Hepatocyte (in vitro differentiated cells): ENCODE measurements around the gene PCK1. TPM values are rescaled to one million over a fixed set of nuclear protein-coding genes. Genes with fewer than 3 reads are reported as not detected.

Experiments used
- DNase-seq: peaks from one replicate; pipeline ENCODE4 v3.0.0-alpha.2; 2016; ENCODE audit warnings: low spot score
- H2AFZ ChIP-seq: fragments of 200-600 bp; sonication (generic); 2 replicates; pipeline ENCODE4 v1.6.0; 2016; ENCODE audit warnings: antibody characterized with exemption, mild to moderate bottlenecking
- H3K27ac ChIP-seq: fragments of 200-600 bp; sonication (generic); 2 replicates; pipeline ENCODE4 v1.5.1; 2016; ENCODE audit warnings: mild to moderate bottlenecking
- H3K27me3 ChIP-seq: fragments of 200-600 bp; sonication (generic); 2 replicates; pipeline ENCODE4 v1.6.1; 2016
- H3K36me3 ChIP-seq: fragments of 200-600 bp; sonication (generic); replicated peaks from 2 replicates; pipeline ENCODE4 v1.5.1; 2016; ENCODE audit warnings: low read depth; ENCODE audit not compliant: insufficient read depth
- H3K4me1 ChIP-seq: fragments of 200-600 bp; sonication (generic); 2 replicates; pipeline ENCODE4 v1.5.1; 2016; ENCODE audit warnings: mild to moderate bottlenecking, moderate library complexity; ENCODE audit not compliant: insufficient read depth
- H3K4me2 ChIP-seq: fragments of 200-600 bp; sonication (generic); 2 replicates; pipeline ENCODE4 v1.6.0; 2016
- H3K4me3 ChIP-seq: fragments of 200-600 bp; sonication (generic); 2 replicates; pipeline ENCODE4 v1.5.1; 2016; ENCODE audit warnings: mild to moderate bottlenecking
- H3K79me2 ChIP-seq: fragments of 200-600 bp; sonication (generic); 2 replicates; pipeline ENCODE4 v1.6.0; 2017; ENCODE audit warnings: mild to moderate bottlenecking
- H3K9me2 ChIP-seq: fragments of 200-600 bp; sonication (generic); replicated peaks from 2 replicates; pipeline ENCODE4 v1.6.0; 2017; ENCODE audit warnings: mild to moderate bottlenecking; ENCODE audit not compliant: insufficient read depth
- H3K9me3 ChIP-seq: fragments of 200-600 bp; sonication (generic); 2 replicates; pipeline ENCODE4 v1.5.1; 2016; ENCODE audit warnings: low read depth, mild to moderate bottlenecking
- H4K20me1 ChIP-seq: fragments of 200-600 bp; sonication (generic); 2 replicates; pipeline ENCODE4 v1.6.0; 2016; ENCODE audit warnings: mild to moderate bottlenecking; ENCODE audit not compliant: insufficient read depth, poor library complexity, severe bottlenecking
- CTCF ChIP-seq: fragments of 200-600 bp; sonication (generic); IDR thresholded peaks from 2 replicates; pipeline ENCODE4 v1.5.1; 2016; ENCODE audit warnings: antibody characterized with exemption, mild to moderate bottlenecking; ENCODE audit not compliant: poor library complexity
- EZH2 ChIP-seq: fragments of 200-600 bp; sonication (generic); IDR thresholded peaks from 2 replicates; pipeline ENCODE4 v1.6.1; 2016; ENCODE audit warnings: antibody characterized with exemption, mild to moderate bottlenecking, borderline replicate concordance
- EZH2phosphoT487 ChIP-seq: fragments of 200-600 bp; sonication (generic); IDR thresholded peaks from one replicate; pipeline ENCODE4 v1.6.1; 2018; ENCODE audit warnings: antibody characterized with exemption, mild to moderate bottlenecking, low read depth, moderate library complexity; ENCODE audit not compliant: unreplicated experiment, severe bottlenecking
- WGBS: methylation state at CpG from one replicate; pipeline ENCODE4 v1.1.6; 2016; ENCODE audit warnings: low lambda C conversion rate; ENCODE audit errors: missing lambda C conversion rate; 5-methylcytosine and 5-hydroxymethylcytosine counted together
- polyA plus RNA-seq: library from polyadenylated mRNA; unstranded; fragments of >200 nt; fragmentation: Nextera tagmentation; extraction: Ambion mirVana; gene quantifications from 2 replicates; pipeline ENCODE4 v1.2.1, GENCODE V29; 2016
- total RNA-seq: library from RNA; depleted of rRNA; stranded (reverse); fragments of >200 nt; gene quantifications from 2 replicates; pipeline ENCODE4 v1.2.3, GENCODE V29; 2014

The PCK1 gene
- total and polyA plus RNA-seq, 2 experiments from 2014 or later = 11.6 to 12.8 TPM

- no peak for TF ChIP-seq EZH2phosphoT487
- no peak for TF ChIP-seq EZH2
- no peak for TF ChIP-seq CTCF
- Histone ChIP-seq H3K79me2 (no peaks in the 10 kb centered on the region), H3K4me1 (peaks cover 6% of the 10 kb centered on the region), H3K27ac (no peak overlapping the region), H3K9me2 (no peaks in the 10 kb centered on the region), H3K4me3 (no peak overlapping the region), H3K4me2 (no peak overlapping the region), H3K27me3 (no peaks in the 10 kb centered on the region), H4K20me1 (no peaks in the 10 kb centered on the region), H2AFZ (no peak overlapping the region), H3K9me3 (no peaks in the 10 kb centered on the region), H3K36me3 (no peaks in the 10 kb centered on the region)
- no CpG with 5 or more reads among the region's 17 CpGs for WGBS
- no peak for DNase-seq
These were observed 34.6 kb upstream of the PCK1 start for GRCh38 chr20:57526087-57526884.

- Histone ChIP-seq H3K36me3 (no peaks in the 10 kb centered on the region), H3K27me3 (no peaks in the 10 kb centered on the region), H3K4me1 (peaks cover 6% of the 10 kb centered on the region), H3K4me3 (no peak overlapping the region), H3K9me2 (no peaks in the 10 kb centered on the region), H3K27ac (no peak overlapping the region), H2AFZ (no peak overlapping the region), H3K4me2 (no peak overlapping the region), H3K9me3 (no peaks in the 10 kb centered on the region), H3K79me2 (no peaks in the 10 kb centered on the region), H4K20me1 (no peaks in the 10 kb centered on the region)
- no peak for TF ChIP-seq EZH2
- no peak for TF ChIP-seq EZH2phosphoT487
- no peak for TF ChIP-seq CTCF
- WGBS = 89% methylated on average over 15 of the region's 19 CpGs
- no peak for DNase-seq
These were observed 33.9 kb upstream of the PCK1 start for GRCh38 chr20:57526885-57527460.

GRCh38 chr20:57527728-57528127, 33.2 kb upstream of the PCK1 start:
- WGBS = 81% methylated on average over 6 of the region's 6 CpGs
- Histone ChIP-seq H3K4me1 (peaks cover 6% of the 10 kb centered on the region), H3K9me3 (no peaks in the 10 kb centered on the region), H2AFZ (no peak overlapping the region), H3K27ac (no peak overlapping the region), H4K20me1 (no peaks in the 10 kb centered on the region), H3K9me2 (no peaks in the 10 kb centered on the region), H3K4me2 (no peak overlapping the region), H3K27me3 (no peaks in the 10 kb centered on the region), H3K79me2 (no peaks in the 10 kb centered on the region), H3K4me3 (no peak overlapping the region), H3K36me3 (no peaks in the 10 kb centered on the region)
- DNase-seq = no peak
- TF ChIP-seq EZH2phosphoT487 (no peak), EZH2 (no peak), CTCF (no peak)
